IPS DF 4.7 (cell line): ENCODE results near the gene CBX4.

Experiments
- DNase-seq: peaks from one replicate; pipeline ENCODE4 v3.0.0-alpha.2; 2013; ENCODE audit warnings: low spot score; ENCODE audit errors: extremely low read depth

The CBX4 gene

DNA sequence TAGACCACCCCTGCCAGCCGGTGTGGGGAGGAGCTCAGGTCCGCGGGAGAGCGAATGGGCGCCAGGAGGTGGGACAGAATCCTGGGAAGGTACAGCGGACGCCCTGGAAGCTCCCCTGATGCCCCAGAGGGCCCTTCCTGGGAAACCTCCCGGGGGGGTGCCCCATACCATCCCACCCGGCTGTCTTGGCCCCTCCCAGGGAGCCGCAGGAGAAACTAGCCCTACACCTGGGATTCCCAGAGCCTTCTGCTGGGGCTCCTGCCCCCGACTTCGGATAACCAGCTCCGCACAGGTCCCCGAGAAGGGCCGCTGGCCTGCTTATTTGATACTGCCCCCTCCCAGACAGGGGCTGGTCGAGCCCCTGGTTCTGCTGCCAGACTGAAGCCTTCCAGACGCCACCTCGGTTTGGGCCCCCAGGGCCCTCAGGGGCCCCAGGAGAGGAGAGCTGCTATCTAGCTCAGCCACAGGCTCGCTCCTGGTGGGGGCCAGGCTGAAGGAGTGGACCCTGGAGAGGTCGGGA, 3.0 kb upstream of the CBX4 start:
- no peak for DNase-seq

GRCh38 chr17:79841369-79842135, 2.3 kb upstream of the CBX4 start:
- no peak for DNase-seq

- no peak for DNase-seq
Observed at GRCh38 chr17:79840989-79841286, 1.7 kb upstream of the CBX4 start.

DNA sequence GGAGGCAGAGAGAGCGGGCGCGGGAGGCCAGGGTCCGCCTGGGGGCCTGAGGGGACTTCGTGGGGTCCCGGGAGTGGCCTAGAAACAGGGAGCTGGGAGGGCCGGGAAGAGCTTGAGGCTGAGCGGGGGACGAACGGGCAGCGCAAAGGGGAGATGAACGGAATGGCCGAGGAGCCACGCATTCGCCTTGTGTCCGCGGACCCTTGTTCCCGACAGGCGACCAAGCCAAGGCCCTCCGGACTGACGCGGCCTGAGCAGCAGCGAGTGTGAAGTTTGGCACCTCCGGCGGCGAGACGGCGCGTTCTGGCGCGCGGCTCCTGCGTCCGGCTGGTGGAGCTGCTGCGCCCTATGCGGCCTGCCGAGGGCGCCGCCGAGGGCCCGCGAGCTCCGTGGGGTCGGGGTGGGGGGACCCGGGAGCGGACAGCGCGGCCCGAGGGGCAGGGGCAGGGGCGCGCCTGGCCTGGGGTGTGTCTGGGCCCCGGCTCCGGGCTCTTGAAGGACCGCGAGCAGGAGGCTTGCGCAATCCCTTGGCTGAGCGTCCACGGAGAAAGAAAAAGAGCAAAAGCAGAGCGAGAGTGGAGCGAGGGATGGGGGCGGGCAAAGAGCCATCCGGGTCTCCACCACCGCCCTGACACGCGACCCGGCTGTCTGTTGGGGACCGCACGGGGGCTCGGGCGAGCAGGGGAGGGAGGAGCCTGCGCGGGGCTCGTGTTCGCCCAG, 1.2 kb upstream of the CBX4 start:
- DNase-seq = no peak

- no peak for DNase-seq
Observed at GRCh38 chr17:79838522-79839274, 542 bp downstream of the CBX4 start.

- no peak for DNase-seq
Observed at GRCh38 chr17:79837888-79838521, 1.2 kb downstream of the CBX4 start.

DNA sequence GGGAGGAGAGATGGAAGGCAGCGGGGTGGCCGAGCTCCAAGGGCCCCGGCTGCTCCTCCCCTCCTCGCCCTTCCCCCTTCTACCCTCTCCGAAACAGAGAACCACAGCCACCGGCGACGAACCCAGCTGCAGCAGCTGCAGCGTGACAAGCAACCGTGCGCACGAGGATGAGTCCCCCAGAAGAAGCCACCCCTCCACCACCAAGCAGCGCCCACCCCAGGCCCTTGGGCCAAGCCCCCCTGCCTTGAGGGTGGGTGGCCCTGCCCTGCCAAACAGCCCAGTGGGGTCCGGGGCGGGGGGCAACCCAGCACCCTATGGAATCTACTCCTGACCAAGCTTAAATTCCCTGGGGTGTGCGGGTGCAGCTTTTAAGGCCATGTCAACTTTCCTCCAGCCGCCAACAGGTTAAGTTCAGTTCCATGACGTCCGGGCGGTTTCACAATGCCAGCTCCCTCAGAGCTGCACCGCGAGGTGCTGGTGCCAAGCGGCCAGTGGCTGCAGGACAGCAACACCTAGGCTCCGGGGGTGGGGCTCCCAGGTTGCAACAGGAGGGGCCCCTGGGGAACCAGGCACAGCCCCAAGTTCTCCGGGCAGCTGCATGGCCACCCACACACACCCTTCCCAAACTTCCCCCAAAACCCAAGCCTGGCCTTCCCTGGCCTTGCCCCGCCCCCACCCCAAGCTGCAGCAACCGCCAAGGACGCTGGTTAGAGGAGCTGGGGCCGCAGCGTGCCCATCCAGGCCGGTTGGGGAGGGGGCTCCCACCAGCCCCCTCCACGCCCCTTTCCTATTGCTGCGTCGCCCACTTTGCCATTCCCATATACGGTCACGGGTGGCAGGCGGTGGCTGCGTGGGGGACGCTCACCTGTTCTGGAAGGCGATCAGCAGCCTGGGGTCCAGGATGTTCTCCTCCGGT, 2.0 kb downstream of the CBX4 start:
- DNase-seq = no peak

DNA sequence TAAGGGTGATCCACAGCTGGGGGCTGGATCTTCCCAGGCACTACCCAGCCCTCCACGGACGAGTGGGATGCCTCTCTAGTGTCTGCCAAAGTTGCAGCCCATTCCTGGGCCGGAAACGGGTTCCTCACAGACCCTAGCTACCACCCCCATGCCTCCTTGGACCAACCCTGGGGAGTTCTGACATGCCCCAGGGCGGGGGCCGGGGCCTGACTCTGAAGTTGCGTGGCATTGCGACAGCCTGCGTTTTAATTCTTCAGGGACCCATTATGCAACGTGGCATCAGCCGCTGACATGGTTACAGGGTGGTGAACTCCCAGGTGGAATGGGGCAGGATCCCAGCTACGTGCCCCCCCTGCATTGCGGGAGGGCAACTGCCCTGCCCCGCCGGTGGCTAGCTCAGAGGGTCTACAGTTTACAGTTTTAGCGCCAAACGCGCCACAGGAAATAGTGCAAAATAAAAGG, 2.7 kb downstream of the CBX4 start:
- DNase-seq = no peak

GRCh38 chr17:79835953-79836509, 3.2 kb downstream of the CBX4 start:
- peak; percentile 75 for DNase-seq

- no peak for DNase-seq
Observed at GRCh38 chr17:79835470-79835899, 3.8 kb downstream of the CBX4 start.

GRCh38 chr17:79834565-79835469, 4.4 kb downstream of the CBX4 start:
- no peak for DNase-seq

DNA sequence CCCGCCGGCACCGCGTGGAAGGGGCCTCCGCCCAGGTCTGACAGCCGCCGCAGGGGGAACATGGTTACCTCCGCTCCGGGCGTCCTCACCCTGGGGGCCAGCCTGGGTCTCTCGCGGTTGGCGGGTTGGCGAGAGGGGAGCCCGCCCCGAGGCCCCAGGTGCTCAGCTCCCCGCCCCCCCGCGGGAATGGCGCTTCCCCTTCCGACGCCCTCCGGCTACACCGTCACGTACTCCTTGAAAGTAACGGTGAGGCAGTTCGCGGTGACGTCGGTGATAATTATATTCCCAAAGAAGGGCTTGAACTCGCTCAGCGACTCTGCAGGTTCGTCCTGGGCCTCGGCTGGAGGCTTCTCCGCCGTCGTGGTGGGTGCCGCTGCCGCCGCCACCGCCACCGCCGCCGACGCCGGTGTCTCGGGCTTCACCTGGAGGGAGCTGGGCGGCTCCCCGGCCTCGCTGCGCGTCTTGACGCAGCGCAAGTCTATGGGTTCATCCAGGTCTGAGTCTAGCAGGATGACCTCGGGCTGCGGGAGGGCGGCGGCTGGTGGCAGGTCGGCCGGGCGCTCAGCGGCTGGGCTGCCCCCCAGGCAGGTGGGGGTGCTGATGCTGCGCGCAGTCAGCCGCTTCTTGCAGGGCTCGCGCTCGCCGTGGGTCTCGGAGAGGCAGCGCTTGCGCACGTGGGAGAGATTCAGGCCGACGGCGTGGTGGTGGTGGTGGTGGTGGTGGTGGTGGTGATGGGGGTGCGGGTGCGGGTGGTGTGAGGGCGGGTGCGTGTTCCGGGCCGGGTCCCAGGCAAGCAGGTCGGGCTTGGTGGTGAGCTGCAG, 5.3 kb downstream of the CBX4 start:
- no peak for DNase-seq

GRCh38 chr17:79833110-79833450, 6.2 kb downstream of the CBX4 start:
- no peak for DNase-seq

GRCh38 chr17:79832218-79833109, 6.8 kb downstream of the CBX4 start:
- DNase-seq = no peak

- no peak for DNase-seq
Observed at GRCh38 chr17:79831265-79832217, 7.7 kb downstream of the CBX4 start.

DNA sequence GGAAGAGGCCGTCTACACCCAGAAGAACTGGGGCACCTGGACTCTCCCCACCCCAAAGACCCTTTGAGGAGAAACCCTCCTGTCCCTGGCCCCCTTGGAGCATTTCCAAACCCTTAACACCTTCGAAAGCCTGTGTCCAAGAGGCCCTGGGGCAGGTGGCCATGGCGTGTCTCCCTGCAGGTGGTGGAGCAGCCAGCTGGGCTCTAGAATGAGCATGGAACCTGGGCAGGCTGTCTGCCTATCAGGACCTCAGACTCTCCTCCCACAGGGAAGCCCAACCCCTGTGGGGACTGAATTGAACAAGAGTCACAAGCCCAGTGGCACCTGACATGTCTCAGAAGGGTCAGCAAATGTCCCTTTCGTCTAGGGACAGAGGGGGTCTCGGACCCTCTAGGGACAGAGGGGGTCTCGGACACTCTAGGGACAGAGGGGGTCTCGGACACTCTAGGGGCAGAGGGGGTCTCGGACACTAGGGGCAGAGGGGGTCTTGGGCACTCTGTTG, 8.4 kb downstream of the CBX4 start:
- no peak for DNase-seq
